ENCODE measurements around the gene L3MBTL4.

L3MBTL4 gene

DNA sequence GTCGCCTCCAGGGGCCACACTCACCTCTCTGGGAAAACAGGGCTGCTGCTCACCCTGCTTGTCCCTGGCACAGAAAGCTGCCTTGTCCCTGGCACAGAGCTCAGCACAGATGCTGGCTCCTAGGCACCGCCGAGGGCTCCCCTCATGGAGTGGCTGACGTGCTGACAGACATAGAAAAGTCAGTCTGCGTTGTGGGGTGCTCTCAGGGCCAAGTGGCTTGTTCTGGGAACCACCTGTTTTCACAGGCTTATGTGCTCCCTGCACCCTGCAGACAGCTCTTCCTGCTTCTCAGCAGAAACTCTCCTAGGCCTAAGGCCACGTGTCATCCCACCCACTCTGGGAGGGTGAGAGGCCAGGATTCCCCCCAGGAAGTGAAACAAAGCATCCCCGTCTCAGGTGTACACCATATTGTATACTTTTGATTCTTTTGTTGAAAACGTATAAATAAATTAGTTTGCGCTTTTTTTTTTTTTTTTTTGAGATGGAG, 434.7 kb downstream of the L3MBTL4 start:
- DNase-seq = no peak

DNA sequence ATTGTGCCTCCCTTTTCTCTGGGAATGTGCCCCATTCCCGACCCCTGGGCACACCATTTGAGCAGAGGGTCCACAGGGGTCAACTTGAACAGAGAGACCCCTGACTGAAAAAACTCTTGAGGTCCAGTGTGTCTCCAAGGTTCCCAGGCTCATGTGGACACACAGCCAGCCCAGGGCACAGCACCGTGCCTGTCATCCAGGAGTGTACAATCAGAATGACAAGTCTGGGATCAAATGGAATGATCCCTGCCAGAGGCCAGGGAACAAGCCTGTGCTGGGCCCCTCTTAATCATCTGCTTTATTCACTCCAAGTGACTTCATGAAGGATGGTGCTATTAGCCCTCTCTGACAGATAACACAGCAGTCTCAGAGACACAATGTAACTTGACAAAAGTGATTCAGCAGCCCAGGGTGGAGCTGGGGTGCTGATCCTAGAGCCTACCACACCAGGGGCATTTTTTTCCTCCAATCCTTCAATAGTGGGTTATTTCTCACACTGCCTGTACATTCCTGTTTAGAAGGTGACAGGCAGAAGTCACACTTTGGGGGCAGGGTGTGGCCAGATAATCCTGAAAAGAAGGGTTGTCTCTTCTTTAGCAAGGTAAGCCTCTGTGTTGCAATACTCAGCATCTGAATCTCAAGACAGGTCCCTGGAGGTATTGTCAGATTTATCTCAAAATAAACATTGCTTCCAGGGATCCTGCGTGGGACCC, 435.4 kb downstream of the L3MBTL4 start:
- DNase-seq = no peak

DNA sequence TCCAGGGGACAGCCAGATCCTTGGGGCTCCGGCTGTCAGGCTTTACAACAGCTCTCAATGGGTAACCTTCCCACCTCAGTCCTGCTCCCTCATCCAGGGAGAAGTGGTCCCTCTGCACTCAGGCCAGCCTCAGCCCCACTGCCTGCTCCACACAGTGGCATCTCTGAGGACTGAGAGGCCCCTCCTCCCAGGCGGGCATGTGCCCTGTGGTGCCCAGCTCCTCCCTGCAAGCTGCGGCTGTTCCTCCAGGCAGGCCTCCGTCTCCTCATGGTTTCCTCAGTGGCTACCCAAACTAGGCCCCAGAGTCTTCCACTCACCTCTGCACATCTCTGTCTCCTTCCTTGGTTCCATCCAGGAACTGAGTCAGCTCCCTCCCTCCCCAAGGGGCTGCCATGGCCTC, 437.7 kb downstream of the L3MBTL4 start:
- no peak for DNase-seq

DNA sequence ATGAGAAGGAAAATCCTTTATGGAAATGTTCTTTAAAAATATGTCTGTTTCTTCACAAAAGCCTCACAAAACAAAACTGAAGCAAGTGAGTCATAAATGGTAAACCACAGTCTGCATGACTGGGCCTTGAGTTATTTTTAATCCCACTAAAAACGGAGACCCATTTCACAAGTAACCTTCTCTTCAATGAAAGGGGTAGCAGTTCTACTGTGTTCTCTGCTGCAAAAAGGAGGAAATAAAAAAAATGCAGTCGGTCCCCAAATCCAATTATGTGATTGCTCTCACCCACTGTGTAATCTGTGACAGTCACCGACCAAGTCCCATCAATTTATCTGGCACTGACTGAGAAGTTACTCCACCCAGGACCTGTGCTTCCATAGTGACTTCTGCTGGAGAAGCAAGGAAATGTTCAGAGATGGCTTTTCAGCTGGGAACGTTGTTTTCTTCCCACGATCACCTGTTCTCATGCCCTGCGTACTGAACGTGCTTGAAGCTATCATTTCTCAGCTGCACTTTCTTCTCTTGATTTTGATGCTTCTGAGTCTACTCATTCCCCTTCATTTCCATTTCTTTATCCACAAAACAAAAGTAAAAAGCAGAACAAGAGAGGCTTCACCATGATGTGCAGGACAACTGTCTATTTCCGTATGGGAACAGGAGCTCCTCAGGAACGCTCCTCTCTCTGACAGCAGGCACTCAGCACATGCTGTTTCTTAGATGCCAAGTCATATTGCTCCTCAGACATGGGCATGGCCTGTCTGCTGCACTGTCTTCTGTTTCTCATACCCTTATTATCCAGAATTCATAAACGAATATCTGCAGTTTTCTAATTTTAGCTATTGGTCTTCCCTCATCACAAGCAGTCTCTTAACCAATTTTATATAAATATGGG, 439.4 kb downstream of the L3MBTL4 start:
- no peak for DNase-seq

DNA sequence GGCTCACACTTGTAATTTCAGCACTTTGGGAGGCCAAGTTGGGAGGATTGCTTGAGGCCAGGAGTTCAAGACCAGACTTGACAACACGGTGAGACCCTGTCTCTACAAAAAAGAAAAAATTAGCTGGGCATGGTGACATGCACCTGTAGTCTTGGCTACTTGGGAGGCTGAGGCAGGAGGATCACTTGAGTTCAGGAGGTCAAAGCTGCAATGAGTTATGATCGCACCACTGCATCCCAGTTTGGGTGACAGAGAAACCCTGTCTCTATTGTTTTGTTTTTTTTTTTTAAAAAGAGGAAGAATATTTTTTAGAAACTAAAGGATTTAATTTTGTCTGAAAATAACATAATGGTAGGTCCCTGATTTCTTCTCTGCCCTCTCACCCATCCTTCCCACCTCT, 440.0 kb downstream of the L3MBTL4 start:
- DNase-seq = no peak

DNA sequence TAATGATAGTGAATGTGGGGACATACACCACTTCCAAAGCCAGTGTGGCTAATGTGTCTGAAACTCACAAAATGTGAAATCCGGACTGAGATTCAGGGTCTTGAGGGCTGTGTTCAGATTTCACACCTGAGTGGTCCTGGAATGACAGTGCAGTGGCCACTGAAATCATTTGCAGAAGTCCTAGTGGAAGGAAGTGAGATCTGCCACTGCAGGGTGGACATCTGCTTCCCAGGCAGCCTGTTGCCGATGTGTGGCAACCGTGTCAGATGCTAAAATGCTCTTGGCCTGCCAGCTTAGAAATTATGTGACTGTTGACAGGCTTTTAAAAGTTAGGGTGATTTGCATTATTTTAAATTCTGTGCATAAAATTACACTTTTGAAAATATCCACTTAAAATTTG, 441.6 kb downstream of the L3MBTL4 start:
- no peak for DNase-seq

DNA sequence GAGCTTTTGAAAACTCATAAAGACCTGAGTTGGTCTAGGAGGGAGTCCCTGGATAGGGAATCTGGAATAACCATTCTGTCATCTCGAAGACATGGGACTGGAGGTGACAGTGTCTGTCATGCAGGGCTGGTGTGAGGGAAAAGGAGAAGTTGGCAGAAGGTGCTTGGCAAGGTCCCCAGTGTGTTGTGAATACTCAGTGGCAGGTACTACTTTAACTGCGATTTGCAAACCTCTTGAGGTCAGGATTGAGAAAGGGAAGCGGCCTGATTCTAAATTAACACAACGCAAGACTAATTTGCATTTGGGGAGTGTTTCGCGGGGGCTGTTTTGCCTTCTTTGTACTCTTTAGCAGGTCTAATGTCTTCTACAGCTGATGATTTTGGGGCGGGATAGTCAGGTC, 442.4 kb downstream of the L3MBTL4 start:
- no peak for DNase-seq

DNA sequence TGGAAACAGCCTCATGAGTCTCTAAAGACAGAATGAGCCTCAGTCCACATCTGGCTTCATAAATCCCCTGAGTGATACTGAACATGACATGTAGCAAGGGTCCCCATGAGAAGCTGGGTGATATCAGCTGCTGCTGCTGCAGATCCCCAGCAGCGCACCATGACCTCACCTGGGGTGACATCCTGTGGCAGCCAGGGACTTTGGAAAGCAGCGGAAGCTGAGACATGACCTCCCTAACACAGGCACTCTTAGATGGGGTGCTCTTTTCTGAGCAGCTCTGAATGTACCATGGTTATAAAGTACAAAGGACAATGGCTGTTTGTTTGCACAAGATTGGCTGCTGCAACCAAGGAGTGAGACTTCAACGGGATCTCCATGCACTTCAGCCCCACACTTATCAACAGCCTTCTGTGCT, 444.7 kb downstream of the L3MBTL4 start:
- no peak for DNase-seq

DNA sequence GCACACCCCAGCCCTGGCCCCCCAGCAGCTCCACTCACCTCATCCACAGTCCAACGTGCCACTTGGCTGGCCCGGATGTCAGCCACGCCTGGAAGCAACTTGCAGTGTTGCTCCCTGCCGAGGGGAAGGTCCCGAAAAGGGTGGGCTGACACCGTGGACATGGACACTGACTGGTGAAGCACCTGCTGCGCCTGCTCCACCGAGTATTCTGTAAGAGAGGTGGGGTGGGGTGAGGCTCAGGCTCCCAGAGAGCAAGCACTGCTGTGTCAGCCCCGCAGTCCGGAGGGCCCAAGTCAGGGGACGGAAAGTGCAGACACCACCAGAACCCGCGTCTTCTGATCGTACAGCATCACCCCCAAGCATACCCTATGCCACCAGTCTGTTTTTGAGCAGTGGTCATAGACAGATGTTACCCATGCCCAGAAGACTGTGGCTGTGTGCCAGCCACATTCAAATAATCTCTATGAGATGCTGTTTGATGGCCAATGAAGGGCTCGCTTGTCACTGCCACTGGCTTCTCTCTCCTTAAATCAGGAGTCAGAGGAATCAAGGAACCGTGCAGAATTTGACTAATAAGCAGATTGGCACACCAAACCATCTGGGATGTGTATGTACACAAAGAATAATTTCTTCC, 445.2 kb downstream of the L3MBTL4 start:
- DNase-seq = no peak

DNA sequence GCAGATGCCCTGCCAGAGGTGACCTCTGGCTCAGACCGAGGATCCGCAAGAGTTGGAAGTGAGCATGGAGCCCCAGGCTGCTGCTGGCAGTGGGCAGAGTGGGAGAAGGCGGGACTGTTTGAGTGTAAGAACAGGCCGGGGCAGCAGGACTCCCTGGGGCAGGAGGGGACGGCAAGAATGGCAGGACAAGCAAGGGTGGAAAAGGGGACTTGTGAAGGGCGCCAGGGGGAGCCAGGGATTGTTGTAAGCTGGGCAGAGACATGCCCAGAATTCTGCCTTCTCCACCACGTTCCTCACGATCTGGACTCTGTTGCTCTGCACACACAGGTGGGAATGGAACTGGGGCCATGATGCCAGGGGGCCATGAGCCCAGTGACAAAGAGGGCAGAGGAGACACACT, 447.0 kb downstream of the L3MBTL4 start:
- no peak for DNase-seq

DNA sequence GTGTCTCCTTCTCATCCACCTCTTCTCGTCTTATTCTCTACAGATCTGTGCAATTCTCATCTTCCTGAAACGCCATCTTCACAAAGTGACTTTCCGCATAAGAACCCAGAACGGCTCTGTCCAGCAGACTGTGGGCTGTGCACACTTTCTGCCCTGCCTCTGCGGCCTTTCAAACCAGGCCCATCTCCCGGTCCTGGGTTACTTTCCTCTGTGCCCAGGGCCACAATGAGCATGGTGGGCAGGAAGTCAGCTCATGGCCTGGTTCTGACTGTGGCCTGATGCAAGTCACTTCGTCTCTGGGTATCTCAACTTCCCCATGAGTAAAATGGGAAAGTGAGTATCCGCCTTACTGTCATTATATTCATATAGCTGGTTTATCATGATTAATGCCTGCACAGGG, 447.7 kb downstream of the L3MBTL4 start:
- no peak for DNase-seq

DNA sequence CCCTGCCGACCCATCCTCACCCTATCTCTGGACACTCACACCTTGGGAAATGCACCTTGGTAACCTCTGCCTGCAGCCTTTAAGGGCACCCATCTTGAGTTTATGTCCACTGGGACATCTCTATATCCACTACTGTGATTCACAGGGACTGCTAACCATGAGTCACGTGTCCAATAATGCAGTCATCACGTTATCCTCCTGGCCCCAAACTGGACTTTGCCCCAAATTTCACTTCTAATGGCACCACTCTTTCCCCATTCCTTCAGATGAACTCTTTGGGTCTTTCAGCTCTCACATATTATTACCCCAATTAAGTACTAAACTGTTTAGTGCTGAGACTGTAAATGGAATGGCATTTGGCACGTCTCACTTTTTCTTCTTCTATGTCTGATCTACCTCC, 448.2 kb downstream of the L3MBTL4 start:
- no peak for DNase-seq

DNA sequence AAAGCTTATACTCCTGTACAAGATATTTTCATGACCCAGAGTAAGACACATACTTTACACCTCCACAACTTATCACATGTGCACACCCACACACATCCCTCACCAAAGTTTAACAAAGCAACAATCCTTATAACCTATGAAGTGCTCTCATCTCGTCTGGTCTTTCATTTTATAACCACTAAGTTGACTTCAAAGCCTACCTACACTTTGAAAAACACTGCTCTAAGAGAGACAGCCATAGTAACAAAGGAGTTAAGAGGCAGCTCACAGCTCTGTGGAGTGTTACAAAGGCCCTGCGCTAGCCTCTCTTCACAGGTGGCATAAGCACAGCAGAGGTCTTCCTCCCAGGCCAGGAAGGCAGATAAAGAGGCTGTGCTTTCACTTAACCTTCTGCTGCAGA, 449.7 kb downstream of the L3MBTL4 start:
- no peak for DNase-seq

DNA sequence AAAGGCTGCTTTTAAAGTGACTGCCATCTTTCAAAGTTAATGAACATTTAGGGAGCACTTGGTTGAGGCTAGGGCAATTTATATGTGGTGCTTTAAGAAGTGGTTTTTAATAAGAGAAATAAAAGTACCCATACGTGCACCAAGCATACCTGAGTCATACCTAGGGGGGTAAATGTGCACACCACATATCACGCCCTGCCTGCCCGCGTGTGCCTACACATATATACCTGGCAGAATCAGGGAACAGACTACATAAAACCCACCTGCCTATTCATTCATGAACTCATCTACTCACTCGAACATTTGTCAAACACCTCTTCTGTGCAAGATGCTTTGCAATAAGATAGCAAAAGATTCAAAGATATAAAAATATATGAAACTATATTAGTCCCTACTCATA, 450.1 kb downstream of the L3MBTL4 start:
- no peak for DNase-seq

DNA sequence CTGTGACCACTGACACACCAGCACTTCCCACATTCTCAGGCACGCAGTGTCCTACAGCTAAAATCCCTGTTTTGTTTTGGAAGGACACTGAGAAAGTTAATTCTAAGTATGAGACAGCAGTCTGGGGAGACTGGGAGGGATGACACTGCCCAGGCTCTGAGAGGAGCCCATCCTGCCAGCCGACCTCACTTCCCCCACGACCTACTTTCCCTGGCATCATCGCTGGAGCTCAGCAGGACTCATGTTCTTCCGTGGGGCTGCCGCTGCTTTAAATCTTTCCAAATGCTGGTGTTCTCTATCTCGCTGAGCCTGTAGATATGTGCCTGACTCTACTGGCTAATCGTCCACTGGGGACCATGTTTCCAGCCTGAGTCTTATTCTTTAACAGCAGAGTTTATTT, 450.6 kb downstream of the L3MBTL4 start:
- no peak for DNase-seq

DNA sequence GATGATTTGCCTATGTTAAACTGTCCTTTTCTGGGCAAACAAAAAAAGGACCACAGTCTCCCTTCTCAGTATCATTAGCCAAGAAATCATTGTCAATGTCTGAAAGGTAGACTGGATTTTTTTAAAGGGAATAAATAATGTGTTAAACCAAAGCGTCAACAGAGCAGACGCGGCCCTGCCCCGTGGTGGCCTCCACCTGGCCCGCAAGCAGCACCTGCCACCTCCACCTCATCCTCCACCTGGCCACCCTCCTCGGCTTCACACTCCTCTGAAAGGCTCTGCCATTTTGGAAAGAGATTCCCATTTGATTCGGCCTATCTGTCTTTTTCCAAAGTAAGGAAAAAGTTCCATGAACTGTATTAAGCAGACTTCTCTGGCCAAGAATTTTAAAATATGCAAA, 451.4 kb downstream of the L3MBTL4 start:
- no peak for DNase-seq

DNA sequence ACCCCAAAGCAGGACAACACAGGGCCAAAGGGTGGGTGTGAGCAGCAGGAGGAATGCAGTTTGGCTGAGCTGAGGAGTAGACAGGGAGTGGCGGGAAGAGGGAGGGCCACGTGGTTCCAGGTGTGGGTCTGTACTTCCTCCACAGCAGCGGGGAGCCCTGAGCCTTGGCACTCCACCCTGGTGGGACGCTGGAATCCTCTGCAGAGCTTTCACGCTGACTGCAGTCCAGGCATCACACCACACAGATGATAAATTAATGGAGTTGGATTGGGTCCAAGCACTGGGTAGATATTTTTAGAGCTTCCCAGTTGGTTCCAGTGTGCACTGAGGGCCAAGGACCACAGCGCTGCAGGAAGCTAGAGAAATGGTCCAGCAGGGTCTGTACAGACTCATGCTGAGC, 452.3 kb downstream of the L3MBTL4 start:
- DNase-seq = no peak

DNA sequence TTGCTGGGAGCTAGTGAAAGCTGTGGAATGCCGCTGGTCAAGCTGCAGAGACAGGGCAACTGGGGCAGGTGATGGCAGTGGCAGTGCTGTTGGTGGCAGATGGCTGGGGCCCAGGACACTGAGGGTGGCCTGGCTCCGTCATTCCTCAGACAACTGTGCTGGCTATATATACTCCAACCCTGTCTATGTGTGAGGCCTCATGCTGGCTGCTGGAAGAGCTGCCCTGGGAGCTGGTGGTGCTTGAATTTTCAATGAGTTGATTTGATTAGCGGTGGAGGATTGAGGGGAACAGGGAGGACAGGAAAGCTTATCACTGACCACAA, 452.9 kb downstream of the L3MBTL4 start:
- no peak for DNase-seq

DNA sequence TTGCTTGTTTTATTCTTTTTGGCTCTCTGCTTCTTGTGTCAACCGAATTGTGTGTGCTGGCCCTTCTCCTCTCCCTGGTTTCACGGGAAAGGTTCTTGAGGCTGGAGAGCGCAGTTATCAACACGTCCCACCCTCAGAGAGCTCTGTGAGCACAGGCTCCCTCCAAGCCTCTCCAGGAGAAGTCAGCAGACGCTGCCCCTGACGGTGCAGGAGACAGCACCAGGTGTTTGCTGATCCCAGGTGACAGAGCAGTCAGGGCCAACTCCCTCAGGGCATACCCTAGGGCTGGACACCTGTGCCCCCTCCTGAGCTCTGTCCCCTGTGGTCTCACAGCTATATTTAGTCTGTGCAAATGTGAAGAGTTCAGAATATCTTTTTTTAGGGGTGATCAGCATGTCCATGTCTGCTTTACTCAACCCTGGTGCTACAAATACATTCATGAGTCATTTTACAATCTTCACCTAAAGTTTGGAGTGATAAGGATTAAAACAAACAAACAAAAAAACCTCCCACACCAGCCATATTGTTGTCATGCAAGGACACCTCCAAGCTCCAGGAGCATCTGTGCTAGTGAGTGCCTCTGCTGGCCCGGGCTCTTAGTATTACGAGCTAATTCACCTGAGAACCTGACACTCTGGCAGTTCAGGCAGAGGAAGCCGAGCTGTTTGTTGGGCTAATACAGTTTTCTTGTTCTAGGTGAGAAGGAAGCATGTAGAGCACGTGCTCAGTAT, 453.4 kb downstream of the L3MBTL4 start:
- DNase-seq = peak; percentile 30

DNA sequence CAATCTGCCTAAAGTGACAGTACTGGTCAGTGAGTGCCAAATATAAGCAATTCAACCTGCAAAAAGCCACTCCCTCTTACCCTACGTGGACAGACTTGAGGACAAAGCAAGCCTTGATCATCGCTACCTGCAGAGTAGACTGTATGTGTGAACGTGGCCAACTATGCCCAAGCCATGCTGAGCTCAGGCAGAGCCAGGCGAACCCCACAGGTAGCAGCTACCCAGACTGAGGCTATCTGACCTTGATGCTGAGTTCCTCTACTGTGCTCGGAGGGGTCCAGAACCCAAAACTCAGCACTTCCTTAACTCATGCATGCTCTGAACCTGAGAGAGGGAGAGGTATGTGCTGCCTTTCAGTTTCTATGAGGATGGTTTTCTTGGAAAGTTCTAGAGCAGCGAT, 455.9 kb downstream of the L3MBTL4 start:
- DNase-seq = no peak

DNA sequence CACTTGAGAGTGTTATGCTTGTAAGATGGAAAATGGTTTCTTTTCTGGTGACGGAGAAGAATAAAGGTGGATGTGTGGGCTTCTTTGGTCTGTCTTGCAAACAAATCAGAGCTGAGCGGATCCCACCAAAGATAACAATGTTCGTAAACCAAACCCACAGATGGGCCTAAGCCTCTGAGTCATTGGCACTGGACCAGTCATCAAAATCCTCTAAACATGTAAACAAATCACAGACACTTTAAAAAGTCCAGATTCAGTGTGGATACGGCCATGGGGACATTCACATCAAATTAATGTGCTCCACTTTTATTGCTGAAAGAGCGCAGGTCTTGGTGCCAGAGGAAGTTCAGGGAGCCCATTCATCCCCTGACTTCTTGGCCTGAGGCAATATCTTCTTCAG, 458.9 kb downstream of the L3MBTL4 start:
- no peak for DNase-seq

DNA sequence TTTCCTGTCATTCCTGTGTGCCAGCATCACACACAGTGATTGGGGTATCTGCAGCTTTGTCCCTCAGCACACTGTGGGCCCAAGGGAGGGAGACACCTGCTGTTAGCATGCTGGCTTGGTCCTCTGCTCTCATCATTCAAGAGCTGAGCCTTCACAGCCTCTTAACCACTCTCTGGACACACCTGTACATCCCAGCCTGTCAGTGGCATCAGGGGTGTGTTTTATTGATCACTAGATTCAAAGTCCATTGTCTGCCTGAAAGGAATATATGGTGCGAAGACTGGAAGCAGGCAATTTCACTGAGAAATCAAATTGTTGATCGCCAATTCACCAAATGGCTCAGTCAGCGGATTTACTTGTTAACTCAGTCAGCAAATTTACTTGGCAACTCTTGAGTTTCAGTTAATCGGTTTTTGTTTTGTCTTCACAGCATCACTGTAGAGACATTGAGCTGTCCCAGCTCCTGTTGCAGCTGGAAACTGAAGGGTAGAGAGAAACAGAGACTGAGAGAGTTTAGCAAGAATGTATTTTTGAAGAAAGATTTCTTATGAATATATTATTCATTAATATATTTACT, 463.1 kb downstream of the L3MBTL4 start:
- DNase-seq = no peak

DNA sequence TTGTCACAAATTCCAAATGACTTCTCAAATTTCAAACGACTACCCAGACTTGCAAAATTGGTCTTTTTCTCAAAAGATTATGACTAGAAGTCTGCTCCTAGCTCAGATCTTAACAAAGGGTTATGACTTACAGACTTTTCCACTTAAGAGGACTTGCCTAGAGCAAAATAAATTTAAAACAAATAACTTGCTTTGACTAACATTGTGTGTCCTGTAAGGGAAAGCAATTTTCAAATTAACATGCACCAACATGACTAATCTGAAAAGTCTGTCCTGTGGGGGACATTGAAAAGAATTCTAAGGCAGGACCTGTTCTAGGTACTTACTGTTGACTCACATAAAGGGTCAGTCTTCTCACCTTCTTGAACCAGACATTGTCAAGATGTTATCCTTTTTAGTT, 465.9 kb downstream of the L3MBTL4 start:
- DNase-seq = no peak

Measured in NCI-H146 (cell line).